Common myeloid progenitor, CD34-positive (primary cell): ENCODE results near the gene ULBP3.
A peak's percentile ranks its signal among the peaks of the same experiment; 100 is the strongest.
"Not testable (repeated sequence)": the region's sequence is repeated elsewhere in the genome, so short reads cannot be mapped to it uniquely, and the experiment has no call there.

Source experiments
- CTCF ChIA-PET: fragments of 350-600 bp; sonication (Branson Sonifier 250); formaldehyde crosslinking; loops from one replicate; lab custom pipeline; 2021; ENCODE audit warnings: antibody characterized with exemption; lab: Charles Lee
- POLR2A ChIA-PET: fragments of 350-600 bp; sonication (Branson Sonifier 250); formaldehyde crosslinking; loops from one replicate; lab custom pipeline; 2021; ENCODE audit warnings: antibody characterized with exemption; lab: Charles Lee
- DNase-seq, 3 donors: peaks; one replicate each; pipeline versions ENCODE4 v3.0.0 to v3.0.0-alpha.2; 2013
- H3K27ac ChIP-seq, 2 experiments: 1 replicate in 1 of 2; 2 replicates in 1 of 2; pipeline ENCODE4 v1.7.0; 2013; ENCODE audit warnings: inconsistent platforms in 2 of 2, low read length in 2 of 2, mild to moderate bottlenecking in 2 of 2, low read depth in 1 of 2, moderate library complexity in 1 of 2; ENCODE audit not compliant: severe bottlenecking in 2 of 2, insufficient read depth in 1 of 2, poor library complexity in 1 of 2
- H3K27me3 ChIP-seq, 5 experiments: replicated peaks in 2 of 5; 1 replicate in 3 of 5; 2 replicates in 2 of 5; pipeline versions ENCODE4 v1.6.1 to v1.7.0; 2013; ENCODE audit warnings: low read length in 4 of 5, mild to moderate bottlenecking in 2 of 5, moderate library complexity in 2 of 5, inconsistent platforms in 1 of 5; ENCODE audit not compliant: insufficient read depth in 5 of 5, control insufficient read depth in 4 of 5
- H3K36me3 ChIP-seq, 4 experiments: 1 replicate in 2 of 4; 2 replicates in 2 of 4; pipeline versions ENCODE4 v1.6.1 to v1.7.0; 2013; ENCODE audit warnings: low read length in 3 of 4, control low read depth in 1 of 4, mild to moderate bottlenecking in 1 of 4; ENCODE audit not compliant: control insufficient read depth in 4 of 4, insufficient read depth in 4 of 4
- H3K4me1 ChIP-seq, 4 experiments: 1 replicate in 3 of 4; 2 replicates in 1 of 4; pipeline versions ENCODE4 v1.6.1 to v1.7.1; 2013; ENCODE audit warnings: low read length in 3 of 4, mild to moderate bottlenecking in 3 of 4, control low read depth in 1 of 4, inconsistent platforms in 1 of 4, moderate library complexity in 1 of 4; ENCODE audit not compliant: control insufficient read depth in 4 of 4, insufficient read depth in 4 of 4; ENCODE audit errors: control extremely low read depth in 1 of 4
- H3K4me3 ChIP-seq, 7 experiments: 1 replicate in 4 of 7; 2 replicates in 3 of 7; pipeline versions ENCODE4 v1.5.1 to v1.7.0; 2013; ENCODE audit warnings: mild to moderate bottlenecking in 7 of 7, low read length in 6 of 7, moderate library complexity in 6 of 7, inconsistent platforms in 2 of 7, low read depth in 2 of 7, control low read depth in 1 of 7; ENCODE audit not compliant: insufficient read depth in 4 of 7, control insufficient read depth in 1 of 7; ENCODE audit errors: extremely low read depth in 1 of 7
- H3K9me3 ChIP-seq, 5 experiments: 1 replicate in 4 of 5; 2 replicates in 1 of 5; pipeline versions ENCODE4 v1.6.1 to v1.7.1; 2013; ENCODE audit warnings: low read length in 4 of 5, mild to moderate bottlenecking in 2 of 5, inconsistent platforms in 1 of 5, low read depth in 1 of 5, moderate library complexity in 1 of 5; ENCODE audit not compliant: control insufficient read depth in 4 of 5, insufficient read depth in 2 of 5; ENCODE audit errors: control extremely low read depth in 1 of 5
- WGBS: methylation state at CpG from one replicate; pipeline ENCODE4 v1.1.5; 2013; ENCODE audit not compliant: insufficient coverage; 5-methylcytosine and 5-hydroxymethylcytosine counted together

Gene ULBP3

GRCh38 chr6:150079604-150080003 lies 10.7 kb upstream of the ULBP3 start:
- Histone ChIP-seq H3K27ac (no peak overlapping the region), H3K4me1 (peaks cover 0 to 11% (median 5%) of the 10 kb centered on the region in 4 experiments), H3K4me3 (no peak overlapping the region), H3K36me3 (no peaks in the 10 kb centered on the region), H3K9me3 (no peaks in the 10 kb centered on the region), H3K27me3 (peaks cover 0 to 15% (median 5%) of the 10 kb centered on the region in 5 experiments)
- DNase-seq, result peak; percentile 33 to 74 (median 63)
- 77% methylated on average over 4 of the region's 4 CpGs for WGBS
- ChIA-PET CTCF (interaction anchor here (0.6 to 5.0 kb wide), 20 partner anchors 8 to 736 kb away, joined by 3 to 31 read pairs (median 4); partner anchors contain the start of gene ULBP3), POLR2A (no interaction called here)

DNA sequence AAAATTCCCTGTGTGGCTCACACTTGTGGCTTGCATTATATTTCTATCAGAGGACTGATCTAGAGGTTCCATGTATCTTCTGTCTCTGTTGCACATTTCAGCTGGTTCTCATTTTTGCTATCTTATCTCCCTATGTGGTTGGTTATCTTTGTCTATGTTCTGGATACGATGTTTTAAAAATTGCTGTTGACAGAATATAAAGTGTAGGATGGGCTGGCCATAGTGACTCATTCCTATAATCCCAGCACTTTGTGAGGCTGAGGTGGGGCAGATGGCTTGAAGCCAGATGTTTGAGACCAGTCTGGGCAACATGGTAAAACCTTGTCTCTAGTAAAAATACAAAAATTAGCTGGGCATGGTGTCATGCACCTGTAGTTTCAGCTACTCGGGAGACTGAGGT lies 9.9 kb upstream of the ULBP3 start:
- POLR2A ChIA-PET, result no interaction called here
- Histone ChIP-seq H3K27me3 (peaks cover 0 to 9% (median 3%) of the 10 kb centered on the region in 5 experiments), H3K4me1 (peaks cover 0 to 11% (median 5%) of the 10 kb centered on the region in 4 experiments), H3K4me3 (no peak overlapping the region), H3K27ac (no peak overlapping the region), H3K36me3 (no peaks in the 10 kb centered on the region), H3K9me3 (no peaks in the 10 kb centered on the region)
- DNase-seq, result peak in 1 of 3 donors; percentile 12
- WGBS, result 100% methylated on average over 1 of the region's 2 CpGs
- CTCF ChIA-PET, result interaction anchor here (0.6 to 5.0 kb wide), 6 partner anchors 245 to 316 kb away, joined by 3 to 31 read pairs (median 7); no protein-coding TSS in a partner anchor

DNA sequence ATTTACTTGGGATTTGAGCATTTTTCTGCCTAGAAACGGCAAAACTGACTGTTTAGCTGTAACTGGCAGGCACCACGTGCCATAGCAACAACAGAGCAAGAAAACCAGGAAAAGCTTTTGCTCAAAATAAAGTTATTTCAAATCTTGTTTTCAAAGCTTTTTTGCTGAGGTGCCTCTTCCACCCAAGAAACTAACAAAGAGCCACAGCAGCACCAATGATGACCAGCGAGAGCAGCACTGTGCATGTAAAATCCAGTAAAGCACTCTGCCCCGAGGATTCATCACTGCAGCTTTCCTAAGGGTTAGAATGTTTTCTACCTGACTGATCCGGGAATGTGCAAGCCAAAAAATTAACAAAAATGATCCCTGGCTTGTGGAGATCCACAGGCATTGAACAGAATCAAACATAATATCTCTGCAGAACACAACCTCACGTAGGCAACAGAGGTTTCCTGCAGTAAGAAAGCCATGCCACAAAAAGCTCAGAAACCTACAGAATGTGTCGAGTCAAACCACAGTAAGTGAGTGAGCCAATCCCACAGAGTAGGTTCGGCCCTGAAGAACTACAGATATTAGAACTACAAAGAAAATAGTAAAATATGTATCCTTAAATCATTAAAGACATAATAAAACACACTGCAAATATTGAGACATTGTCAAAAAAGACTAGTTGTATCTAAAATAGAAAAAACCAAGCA lies 7.4 kb upstream of the ULBP3 start:
- DNase-seq, result peak in 2 of 3 donors; percentile 49 to 60
- no peaks in the 10 kb centered on the region for H3K36me3 ChIP-seq
- H3K27me3 ChIP-seq, result peaks cover 0 to 2% (median 0%) of the 10 kb centered on the region in 5 experiments
- peak overlapping the region in 1 of 7 experiments; percentile 20 for H3K4me3 ChIP-seq
- 25% methylated on average over 5 of the region's 8 CpGs for WGBS
- peaks cover 0 to 11% (median 6%) of the 10 kb centered on the region in 4 experiments for H3K4me1 ChIP-seq
- H3K9me3 ChIP-seq, result no peaks in the 10 kb centered on the region
- CTCF ChIA-PET, result interaction anchor here (1.2 to 5.0 kb wide), 4 partner anchors 260 to 323 kb away, joined by 3 to 31 read pairs (median 4); no protein-coding TSS in a partner anchor
- no peak overlapping the region for H3K27ac ChIP-seq
- POLR2A ChIA-PET, result interaction anchor here (0.6 kb wide), 1 partner anchor 1841 kb away, joined by 3 read pairs; no protein-coding TSS in a partner anchor

DNA sequence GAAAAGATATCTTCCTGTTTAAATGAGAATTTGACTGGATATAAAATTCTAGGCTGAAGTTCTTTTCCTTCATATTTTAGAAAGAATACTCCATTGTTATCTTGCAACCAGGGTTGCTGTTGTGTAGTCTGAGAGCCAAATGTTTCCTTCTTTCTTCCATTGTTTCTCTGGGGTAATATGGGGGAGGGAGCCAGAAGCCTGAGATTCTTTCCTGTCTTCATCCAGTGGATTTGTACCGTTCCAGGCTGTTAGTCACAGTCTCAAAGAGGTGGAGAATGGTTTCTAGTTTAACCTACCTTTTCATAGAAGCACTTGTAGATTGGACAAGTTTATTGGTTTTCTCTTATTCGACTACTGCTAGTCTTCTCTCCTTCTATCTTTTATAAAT lies 6.1 kb upstream of the ULBP3 start:
- Histone ChIP-seq H3K27ac (no peak overlapping the region), H3K27me3 (peaks cover 0 to 2% (median 0%) of the 10 kb centered on the region in 5 experiments), H3K4me1 (peaks cover 0 to 11% (median 6%) of the 10 kb centered on the region in 4 experiments), H3K36me3 (no peaks in the 10 kb centered on the region), H3K4me3 (no peak overlapping the region), H3K9me3 (no peaks in the 10 kb centered on the region)
- no peak for DNase-seq
- ChIA-PET POLR2A (no interaction called here), CTCF (interaction anchor here (1.7 to 2.0 kb wide), 3 partner anchors 20 to 320 kb away, joined by 4 to 6 read pairs (median 4); no protein-coding TSS in a partner anchor)
- WGBS, result 100% methylated on average over 1 of the region's 2 CpGs

GRCh38 chr6:150074396-150075033 lies 5.6 kb upstream of the ULBP3 start:
- H3K4me3 ChIP-seq, H3K36me3 ChIP-seq, H3K27ac ChIP-seq, POLR2A ChIA-PET, H3K9me3 ChIP-seq, DNase-seq, H3K27me3 ChIP-seq: not testable (repeated sequence)
- CTCF ChIA-PET, result interaction anchor here (0.6 to 2.0 kb wide), 3 partner anchors 19 to 642 kb away, joined by 3 to 6 read pairs (median 4); no protein-coding TSS in a partner anchor
- WGBS, result 96% methylated on average over 2 of the region's 4 CpGs
- peaks cover 0 to 13% (median 6%) of the 10 kb centered on the region in 4 experiments for H3K4me1 ChIP-seq

- peak; percentile 40 to 76 (median 67) for DNase-seq
- H3K9me3 ChIP-seq, result no peaks in the 10 kb centered on the region
- POLR2A ChIA-PET, result no interaction called here
- no peak overlapping the region for H3K4me3 ChIP-seq
- H3K27me3 ChIP-seq, result peaks cover 0 to 2% (median 0%) of the 10 kb centered on the region in 5 experiments
- H3K27ac ChIP-seq, result no peak overlapping the region
- CTCF ChIA-PET, result interaction anchor here (2.5 kb wide), 1 partner anchor 8 kb away, joined by 11 read pairs; no protein-coding TSS in a partner anchor
- H3K36me3 ChIP-seq, result no peaks in the 10 kb centered on the region
- H3K4me1 ChIP-seq, result peaks cover 0 to 21% (median 17%) of the 10 kb centered on the region in 4 experiments
- 84% methylated on average over 8 of the region's 8 CpGs for WGBS
These were observed 3.3 kb upstream of the ULBP3 start for GRCh38 chr6:150072201-150072600.
